LNCaP clone FGC (cell line): ENCODE data around the gene ACKR2.
A peak's percentile ranks its signal among the peaks of the same experiment; 100 is the strongest.
"Not testable (repeated sequence)": the region's sequence is repeated elsewhere in the genome, so short reads cannot be mapped to it uniquely, and the experiment has no call there.

Source experiments
- DNase-seq: peaks from one replicate; pipeline ENCODE4 v3.0.0-alpha.2; 2011; ENCODE audit warnings: low read depth
- H3K4me3 ChIP-seq: 2 replicates; pipeline ENCODE4 v1.5.1; 2011; ENCODE audit warnings: mild to moderate bottlenecking, low read depth, low read length, control low read depth
- TF ChIP-seq, protein P1 (sequence below): IDR thresholded peaks from 2 replicates; pipeline ENCODE4 v1.5.1; 2012; ENCODE audit warnings: mild to moderate bottlenecking; ENCODE audit not compliant: control insufficient read depth, insufficient read depth; ENCODE audit errors: extremely low read depth

Gene ACKR2

DNA sequence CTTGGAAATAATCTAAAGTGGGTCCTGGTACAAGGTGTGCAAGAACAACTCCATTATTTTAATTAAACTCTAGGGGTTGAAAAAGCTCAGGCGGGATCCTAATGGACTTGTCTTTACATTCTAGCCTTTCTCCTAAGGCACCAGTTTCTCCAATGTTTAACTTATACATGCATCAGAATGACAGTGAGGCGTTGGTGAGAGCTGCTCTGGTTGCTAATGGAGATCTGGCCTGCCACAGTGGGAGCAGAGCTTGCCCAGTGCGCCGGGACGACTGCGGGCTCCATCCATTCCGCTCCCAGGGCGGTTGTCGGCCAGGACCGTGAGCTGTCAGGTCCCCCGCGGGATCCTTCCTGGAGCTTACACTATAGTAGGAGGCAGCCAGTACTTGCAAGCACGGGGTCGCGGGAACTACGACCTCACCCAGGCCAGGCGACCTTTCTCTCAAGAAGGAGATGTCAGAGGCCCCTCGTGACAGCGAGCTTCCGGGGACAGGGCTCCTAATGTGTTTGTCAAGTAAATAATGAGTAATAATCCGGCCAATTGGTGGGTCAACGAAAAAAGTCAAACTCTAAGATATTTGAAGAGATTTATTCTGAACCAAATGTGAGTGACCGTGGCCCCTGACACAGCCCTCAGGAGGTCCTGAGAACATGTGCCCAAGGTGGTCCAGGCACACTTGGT, 4.0 kb upstream of the ACKR2 start:
- no peak for DNase-seq
- peak overlapping the region; percentile 68 for H3K4me3 ChIP-seq
- TF ChIP-seq, protein P1, sequence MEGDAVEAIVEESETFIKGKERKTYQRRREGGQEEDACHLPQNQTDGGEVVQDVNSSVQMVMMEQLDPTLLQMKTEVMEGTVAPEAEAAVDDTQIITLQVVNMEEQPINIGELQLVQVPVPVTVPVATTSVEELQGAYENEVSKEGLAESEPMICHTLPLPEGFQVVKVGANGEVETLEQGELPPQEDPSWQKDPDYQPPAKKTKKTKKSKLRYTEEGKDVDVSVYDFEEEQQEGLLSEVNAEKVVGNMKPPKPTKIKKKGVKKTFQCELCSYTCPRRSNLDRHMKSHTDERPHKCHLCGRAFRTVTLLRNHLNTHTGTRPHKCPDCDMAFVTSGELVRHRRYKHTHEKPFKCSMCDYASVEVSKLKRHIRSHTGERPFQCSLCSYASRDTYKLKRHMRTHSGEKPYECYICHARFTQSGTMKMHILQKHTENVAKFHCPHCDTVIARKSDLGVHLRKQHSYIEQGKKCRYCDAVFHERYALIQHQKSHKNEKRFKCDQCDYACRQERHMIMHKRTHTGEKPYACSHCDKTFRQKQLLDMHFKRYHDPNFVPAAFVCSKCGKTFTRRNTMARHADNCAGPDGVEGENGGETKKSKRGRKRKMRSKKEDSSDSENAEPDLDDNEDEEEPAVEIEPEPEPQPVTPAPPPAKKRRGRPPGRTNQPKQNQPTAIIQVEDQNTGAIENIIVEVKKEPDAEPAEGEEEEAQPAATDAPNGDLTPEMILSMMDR: no peak

- TF ChIP-seq, protein P1: no peak
- H3K4me3 ChIP-seq: no peak overlapping the region
- DNase-seq: no peak
These were observed 1.3 kb upstream of the ACKR2 start for GRCh38 chr3:42807929-42808328.

GRCh38 chr3:42810706-42811105, 1.5 kb downstream of the ACKR2 start:
- not testable (repeated sequence) for DNase-seq, H3K4me3 ChIP-seq

- DNase-seq, H3K4me3 ChIP-seq: not testable (repeated sequence)
These were observed 2.1 kb downstream of the ACKR2 start for GRCh38 chr3:42811118-42811883.

- TF ChIP-seq, protein P1: no peak
- DNase-seq: no peak
- no peak overlapping the region for H3K4me3 ChIP-seq
These were observed 5.0 kb downstream of the ACKR2 start for GRCh38 chr3:42814246-42814645.

GRCh38 chr3:42814914-42815507, 5.8 kb downstream of the ACKR2 start:
- DNase-seq: no peak
- H3K4me3 ChIP-seq: no peak overlapping the region
- TF ChIP-seq, protein P1: no peak

GRCh38 chr3:42815826-42816225, 6.6 kb downstream of the ACKR2 start:
- no peak for DNase-seq
- no peak overlapping the region for H3K4me3 ChIP-seq
- TF ChIP-seq, protein P1: no peak
